ENCODE results near the gene PPP1CA. TPM values are rescaled to one million over a fixed set of nuclear protein-coding genes. Genes with fewer than 3 reads are reported as not detected.

PPP1CA gene
- polyA plus RNA-seq, 1 donor (not counting 4 experiments of a cell fraction or from before 2014, with no cell fraction given), result 122 TPM

GRCh38 chr11:67354075-67355022 is 47.3 kb downstream of the PPP1CA start:
- DNase-seq (ENCODE audit: low read depth, low spot score), result peak; percentile 85
- H3K4me3 ChIP-seq (ENCODE audit: control insufficient read depth in 2 of 3, extremely low read depth in 1 of 3, insufficient read depth in 2 of 3, low read depth in 1 of 3, low read length in 3 of 3), result peak overlapping the region; percentile 66 to 95 (median 92)
- H3K27me3 ChIP-seq (ENCODE audit: control insufficient read depth, extremely low read depth, insufficient read depth, low read length), result no peaks in the 10 kb centered on the region
- H4K20me1 ChIP-seq (ENCODE audit: control insufficient read depth, extremely low read depth, insufficient read depth, low read length), result no peaks in the 10 kb centered on the region
- H3K4me1 ChIP-seq (ENCODE audit: control insufficient read depth, extremely low read depth, insufficient read depth, low read length), result peaks cover 57% of the 10 kb centered on the region
- H3K27ac ChIP-seq (ENCODE audit: control insufficient read depth, insufficient read depth, low read length), result peak overlapping the region; percentile 73
- H3K4me2 ChIP-seq (ENCODE audit: control insufficient read depth, extremely low read depth, insufficient read depth, low read depth, low read length), result peak overlapping the region; percentile 96
- peaks cover 4% of the 10 kb centered on the region for H3K9me1 ChIP-seq (ENCODE audit: control insufficient read depth, extremely low read depth, insufficient read depth, low read length)
- no peak overlapping the region for H2AFZ ChIP-seq (ENCODE audit: control insufficient read depth, low read length)
- TF ChIP-seq CTCF (optimal IDR thresholded peaks at IDR 0.05 in 1 of 3, IDR thresholded peaks at IDR 0.05 in 1 of 3, conservative IDR thresholded peaks at IDR 0.05 in 1 of 3; ENCODE audit: extremely low read depth in 1 of 3, insufficient read depth in 2 of 3, low read length in 3 of 3) (peak in 1 of 3 experiments; percentile 8), EZH2 (IDR thresholded peaks at IDR 0.05; ENCODE audit: low read length) (no peak)
- peaks cover 8% of the 10 kb centered on the region for H3K79me2 ChIP-seq (ENCODE audit: control insufficient read depth, insufficient read depth, low read length)
- peak overlapping the region; percentile 90 for H3K9ac ChIP-seq (ENCODE audit: control insufficient read depth, extremely low read depth, insufficient read depth, low read length)
- dilution Hi-C loops (cut with MboI; ENCODE audit: extremely low pct_ligation_motif_present, low sequenced_read_pairs), result no loop called here
- no peaks in the 10 kb centered on the region for H3K9me3 ChIP-seq (ENCODE audit: control insufficient read depth, low read depth, low read length)
- no peak for FAIRE-seq
- peaks cover 0 to 6% of the 10 kb centered on the region in 2 experiments for H3K36me3 ChIP-seq (ENCODE audit: control insufficient read depth in 2 of 2, extremely low read depth in 1 of 2, insufficient read depth in 2 of 2, low read length in 2 of 2)

GRCh38 chr11:67353317-67354074 is 48.2 kb downstream of the PPP1CA start, which contains the start of gene POLD4:
POLD4 (minus strand) TSS chr11:67353546; CDS start chr11:67353399, 147 bp downstream.
- Histone ChIP-seq H4K20me1 (ENCODE audit: control insufficient read depth, extremely low read depth, insufficient read depth, low read length) (no peaks in the 10 kb centered on the region), H3K4me2 (ENCODE audit: control insufficient read depth, extremely low read depth, insufficient read depth, low read depth, low read length) (peak within 1 kb of the TSS; percentile 96), H3K4me3 (ENCODE audit: control insufficient read depth in 2 of 3, extremely low read depth in 1 of 3, insufficient read depth in 2 of 3, low read depth in 1 of 3, low read length in 3 of 3) (peak within 1 kb of the TSS; percentile 66 to 95 (median 92)), H3K36me3 (ENCODE audit: control insufficient read depth in 2 of 2, extremely low read depth in 1 of 2, insufficient read depth in 2 of 2, low read length in 2 of 2) (peaks cover 0 to 6% of the 10 kb centered on the region in 2 experiments), H2AFZ (ENCODE audit: control insufficient read depth, low read length) (peak within 1 kb of the TSS; percentile 91), H3K9me1 (ENCODE audit: control insufficient read depth, extremely low read depth, insufficient read depth, low read length) (peaks cover 4% of the 10 kb centered on the region), H3K9me3 (ENCODE audit: control insufficient read depth, low read depth, low read length) (no peaks in the 10 kb centered on the region), H3K27me3 (ENCODE audit: control insufficient read depth, extremely low read depth, insufficient read depth, low read length) (no peaks in the 10 kb centered on the region), H3K9ac (ENCODE audit: control insufficient read depth, extremely low read depth, insufficient read depth, low read length) (peak within 1 kb of the TSS; percentile 90), H3K4me1 (ENCODE audit: control insufficient read depth, extremely low read depth, insufficient read depth, low read length) (peaks cover 57% of the 10 kb centered on the region), H3K27ac (ENCODE audit: control insufficient read depth, insufficient read depth, low read length) (peak within 1 kb of the TSS; percentile 92), H3K79me2 (ENCODE audit: control insufficient read depth, insufficient read depth, low read length) (peaks cover 8% of the 10 kb centered on the region)
- FAIRE-seq (no peak), DNase-seq (ENCODE audit: low read depth, low spot score) (peak; percentile 66)
- dilution Hi-C loops (cut with MboI; ENCODE audit: extremely low pct_ligation_motif_present, low sequenced_read_pairs), result no loop called here
- TF ChIP-seq EZH2 (IDR thresholded peaks at IDR 0.05; ENCODE audit: low read length) (no peak), CTCF (optimal IDR thresholded peaks at IDR 0.05 in 1 of 3, IDR thresholded peaks at IDR 0.05 in 1 of 3, conservative IDR thresholded peaks at IDR 0.05 in 1 of 3; ENCODE audit: extremely low read depth in 1 of 3, insufficient read depth in 2 of 3, low read length in 3 of 3) (no peak)

Data from keratinocyte (primary cell).